Smooth muscle cell (in vitro differentiated cells): ENCODE results near the gene STX2. TPM values are rescaled to one million over a fixed set of nuclear protein-coding genes. Genes with fewer than 3 reads are reported as not detected.
"Not testable (repeated sequence)": the region's sequence is repeated elsewhere in the genome, so short reads cannot be mapped to it uniquely, and the experiment has no call there.

ENCODE experiments used
- DNase-seq: peaks from one replicate; lab custom pipeline; 2025; ENCODE audit not compliant: unreplicated experiment; lab: John Stamatoyannopoulos, UW
- H2AFZ ChIP-seq: fragments of 200-600 bp; sonication (generic); 2 replicates; pipeline ENCODE4 v1.6.0; 2016; ENCODE audit warnings: antibody characterized with exemption, low read depth, mild to moderate bottlenecking
- H3F3A ChIP-seq: fragments of 200-600 bp; sonication (generic); 2 replicates; pipeline ENCODE4 v1.6.0; 2017; ENCODE audit warnings: antibody characterized with exemption, low read depth
- H3K27ac ChIP-seq: fragments of 200-600 bp; sonication (generic); 2 replicates; pipeline ENCODE4 v1.5.1; 2016; ENCODE audit warnings: low read depth, mild to moderate bottlenecking
- H3K27me3 ChIP-seq: fragments of 200-600 bp; sonication (generic); 2 replicates; pipeline ENCODE4 v1.6.1; 2016; ENCODE audit warnings: low read depth, mild to moderate bottlenecking
- H3K36me3 ChIP-seq: fragments of 200-600 bp; sonication (generic); 2 replicates; pipeline ENCODE4 v1.5.1; 2016; ENCODE audit warnings: low read depth
- H3K4me1 ChIP-seq: fragments of 200-600 bp; sonication (generic); 2 replicates; pipeline ENCODE4 v1.5.1; 2016; ENCODE audit warnings: low read depth
- H3K4me2 ChIP-seq: fragments of 200-600 bp; sonication (generic); 2 replicates; pipeline ENCODE4 v1.6.0; 2016; ENCODE audit warnings: mild to moderate bottlenecking
- H3K4me3 ChIP-seq: fragments of 200-600 bp; sonication (generic); 2 replicates; pipeline ENCODE4 v1.5.1; 2016; ENCODE audit warnings: mild to moderate bottlenecking
- H3K79me2 ChIP-seq: fragments of 200-600 bp; sonication (generic); 2 replicates; pipeline ENCODE4 v1.6.0; 2016; ENCODE audit warnings: low read depth, mild to moderate bottlenecking
- H3K9ac ChIP-seq: fragments of 200-600 bp; sonication (generic); 2 replicates; pipeline ENCODE4 v1.6.0; 2016; ENCODE audit warnings: low read depth
- H3K9me3 ChIP-seq: fragments of 200-600 bp; sonication (generic); replicated peaks from 2 replicates; pipeline ENCODE4 v1.5.1; 2016; ENCODE audit warnings: low read depth
- H4K20me1 ChIP-seq: fragments of 200-600 bp; sonication (generic); 2 replicates; pipeline ENCODE4 v1.6.0; 2016; ENCODE audit warnings: low read depth
- WGBS: methylation state at CpG from one replicate; pipeline ENCODE4 v1.1.7; 2016; ENCODE audit warnings: low lambda C conversion rate; 5-methylcytosine and 5-hydroxymethylcytosine counted together
- polyA plus RNA-seq: library from polyadenylated mRNA; unstranded; fragments of >200 nt; fragmentation: Nextera tagmentation; extraction: Ambion mirVana; gene quantifications from 2 replicates; pipeline ENCODE4 v1.2.1, GENCODE V29; 2016
- total RNA-seq: library from RNA; depleted of rRNA; stranded (reverse); fragments of >200 nt; gene quantifications from 2 replicates; pipeline ENCODE4 v1.2.3, GENCODE V29; 2014
- TF ChIP-seq, protein P1 (sequence below): fragments of 200-600 bp; sonication (generic); IDR thresholded peaks from 2 replicates; pipeline ENCODE4 v1.5.1; 2017; ENCODE audit warnings: borderline replicate concordance, mild to moderate bottlenecking, antibody characterized with exemption; ENCODE audit not compliant: insufficient read depth, poor library complexity, severe bottlenecking

STX2 gene
- total and polyA plus RNA-seq, 2 experiments from 2014 or later = 25.3 to 32.8 TPM

DNA sequence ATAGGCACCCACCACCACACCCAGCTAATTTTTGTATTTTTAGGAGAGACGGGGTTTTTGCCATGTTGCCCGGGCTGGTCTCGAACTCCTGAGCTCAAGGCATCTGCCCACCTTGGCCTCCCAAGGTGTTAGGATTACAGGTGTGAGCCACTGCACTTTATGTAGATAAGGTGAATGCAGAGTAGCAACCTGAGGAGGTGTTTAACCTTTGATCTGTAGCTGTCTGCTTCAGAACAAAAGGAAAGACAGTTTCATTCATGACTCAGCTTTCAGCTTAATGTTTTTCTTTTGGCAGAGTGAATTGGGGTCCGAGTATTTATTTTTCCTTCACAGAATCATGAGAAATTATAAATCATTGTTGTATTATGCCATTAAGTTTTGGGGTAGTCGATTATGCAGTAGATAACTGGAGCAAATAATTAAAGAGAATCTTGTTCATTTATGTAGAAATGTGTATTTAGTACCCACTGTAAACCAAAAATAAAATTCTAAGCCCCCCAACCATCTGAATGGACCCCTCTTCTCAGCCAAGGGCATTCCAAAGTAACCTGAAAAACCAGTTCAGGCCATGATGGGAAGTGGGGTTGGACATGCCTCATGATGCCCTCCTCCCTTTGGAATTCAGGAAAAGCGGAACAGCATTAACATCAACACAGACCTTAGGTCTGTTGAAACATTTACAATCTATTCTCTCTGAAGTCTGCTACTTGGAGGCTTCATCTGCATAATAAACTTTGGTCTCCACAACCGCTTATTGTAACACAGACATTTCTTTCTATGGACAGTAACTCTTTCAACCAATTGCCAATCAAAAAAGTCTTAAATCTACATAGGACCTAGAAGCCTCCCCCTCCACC lies 10.7 kb upstream of the STX2 start:
- TF ChIP-seq, protein P1, sequence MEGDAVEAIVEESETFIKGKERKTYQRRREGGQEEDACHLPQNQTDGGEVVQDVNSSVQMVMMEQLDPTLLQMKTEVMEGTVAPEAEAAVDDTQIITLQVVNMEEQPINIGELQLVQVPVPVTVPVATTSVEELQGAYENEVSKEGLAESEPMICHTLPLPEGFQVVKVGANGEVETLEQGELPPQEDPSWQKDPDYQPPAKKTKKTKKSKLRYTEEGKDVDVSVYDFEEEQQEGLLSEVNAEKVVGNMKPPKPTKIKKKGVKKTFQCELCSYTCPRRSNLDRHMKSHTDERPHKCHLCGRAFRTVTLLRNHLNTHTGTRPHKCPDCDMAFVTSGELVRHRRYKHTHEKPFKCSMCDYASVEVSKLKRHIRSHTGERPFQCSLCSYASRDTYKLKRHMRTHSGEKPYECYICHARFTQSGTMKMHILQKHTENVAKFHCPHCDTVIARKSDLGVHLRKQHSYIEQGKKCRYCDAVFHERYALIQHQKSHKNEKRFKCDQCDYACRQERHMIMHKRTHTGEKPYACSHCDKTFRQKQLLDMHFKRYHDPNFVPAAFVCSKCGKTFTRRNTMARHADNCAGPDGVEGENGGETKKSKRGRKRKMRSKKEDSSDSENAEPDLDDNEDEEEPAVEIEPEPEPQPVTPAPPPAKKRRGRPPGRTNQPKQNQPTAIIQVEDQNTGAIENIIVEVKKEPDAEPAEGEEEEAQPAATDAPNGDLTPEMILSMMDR = no peak
- no peak overlapping the region for H2AFZ ChIP-seq
- H3K4me1 ChIP-seq = no peaks in the 10 kb centered on the region
- DNase-seq = no peak
- H3F3A ChIP-seq = peaks cover 19% of the 10 kb centered on the region
- H3K4me3 ChIP-seq = no peak overlapping the region
- WGBS = 43% methylated on average over 7 of the region's 7 CpGs
- H3K27ac ChIP-seq = no peak overlapping the region
- H3K27me3 ChIP-seq = peaks cover 9% of the 10 kb centered on the region
- no peaks in the 10 kb centered on the region for H3K9me3 ChIP-seq
- no peaks in the 10 kb centered on the region for H4K20me1 ChIP-seq
- H3K36me3 ChIP-seq = no peaks in the 10 kb centered on the region
- peak overlapping the region; percentile 35 for H3K4me2 ChIP-seq
- H3K9ac ChIP-seq = no peak overlapping the region
- no peaks in the 10 kb centered on the region for H3K79me2 ChIP-seq

DNA sequence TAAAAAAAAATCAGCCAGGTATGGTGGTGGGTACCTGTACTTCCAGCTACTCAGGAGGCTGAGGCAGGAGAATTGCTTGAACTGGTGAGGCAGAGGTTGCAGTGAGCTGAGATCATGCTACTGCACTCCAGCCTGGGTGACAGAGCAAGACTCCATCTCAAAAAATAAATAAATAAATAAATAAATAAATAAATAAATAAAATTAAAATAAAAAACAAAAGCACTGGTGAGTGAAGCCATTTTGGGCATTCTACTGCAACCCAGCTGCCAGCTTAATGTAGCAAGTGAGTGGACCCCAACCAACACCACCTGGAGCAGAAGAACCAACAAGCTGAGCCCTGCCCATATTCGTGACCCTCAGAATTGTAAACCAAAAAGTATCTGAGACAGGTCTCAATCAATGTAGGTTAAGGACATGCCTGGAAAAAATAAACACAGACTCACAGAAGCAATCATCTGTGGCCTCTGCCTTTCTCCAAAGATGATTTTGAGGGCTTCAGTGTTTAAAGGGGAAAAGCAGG lies 9.8 kb upstream of the STX2 start:
- not testable (repeated sequence) for H3K79me2 ChIP-seq, H3K9me3 ChIP-seq, H3K4me1 ChIP-seq, H3K9ac ChIP-seq, H3K4me3 ChIP-seq, H4K20me1 ChIP-seq, H3K27me3 ChIP-seq, H2AFZ ChIP-seq, H3K27ac ChIP-seq, H3K4me2 ChIP-seq, DNase-seq, H3K36me3 ChIP-seq
- H3F3A ChIP-seq = peaks cover 19% of the 10 kb centered on the region
- WGBS = 100% methylated on average over 1 of the region's 1 CpG

DNA sequence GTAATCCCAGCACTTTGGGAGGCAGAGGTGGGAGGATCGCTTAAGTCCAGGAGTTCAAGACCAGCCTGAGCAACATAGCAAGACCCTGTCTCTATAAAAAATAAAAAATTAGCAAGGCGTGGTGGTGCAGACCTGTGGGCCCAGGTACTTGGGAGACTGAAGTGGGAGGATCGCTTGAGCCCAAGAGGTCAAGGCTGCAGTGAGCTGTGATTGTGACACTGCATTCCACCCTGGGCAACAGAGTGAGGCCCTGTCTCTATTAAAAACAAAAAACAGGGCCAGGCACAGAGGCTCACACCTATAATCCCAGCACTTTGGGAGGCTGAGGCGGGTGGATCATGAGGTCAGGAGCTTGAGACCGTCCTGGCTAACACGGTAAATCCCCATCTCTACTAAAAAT lies 9.1 kb upstream of the STX2 start:
- not testable (repeated sequence) for H3K9ac ChIP-seq, DNase-seq, H3K27ac ChIP-seq, H3K4me3 ChIP-seq, H2AFZ ChIP-seq, H3K79me2 ChIP-seq, H4K20me1 ChIP-seq, H3K27me3 ChIP-seq, H3K9me3 ChIP-seq, H3K36me3 ChIP-seq, H3K4me1 ChIP-seq
- 96% methylated on average over 6 of the region's 6 CpGs for WGBS
- Histone ChIP-seq H3F3A (peaks cover 19% of the 10 kb centered on the region), H3K4me2 (peak overlapping the region; percentile 23)

DNA sequence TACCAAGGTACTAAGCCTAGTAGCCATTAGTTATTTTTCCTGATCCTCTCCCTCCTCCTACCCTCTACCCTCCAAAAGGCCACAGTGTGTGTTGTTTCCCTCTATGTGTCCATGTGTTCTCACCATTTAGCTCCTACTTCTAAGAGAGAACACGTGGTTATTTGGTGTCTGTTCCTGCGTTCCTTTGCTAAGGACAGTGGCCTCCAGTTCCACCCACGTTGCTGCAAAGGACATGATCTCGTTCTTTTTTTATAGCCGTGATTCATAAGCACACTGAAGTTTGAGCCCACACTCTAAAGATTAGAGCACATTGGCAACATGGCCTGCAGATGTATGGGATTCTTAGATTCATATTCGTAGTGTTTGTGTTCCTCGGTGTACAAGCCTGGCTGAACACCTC lies 8.1 kb upstream of the STX2 start:
- TF ChIP-seq, protein P1 = no peak
- H3K9ac ChIP-seq = no peak overlapping the region
- 24% methylated on average over 7 of the region's 7 CpGs for WGBS
- H3K4me2 ChIP-seq = peak overlapping the region; percentile 23
- H3F3A ChIP-seq = peaks cover 19% of the 10 kb centered on the region
- H3K36me3 ChIP-seq = no peaks in the 10 kb centered on the region
- no peak overlapping the region for H3K4me3 ChIP-seq
- no peaks in the 10 kb centered on the region for H3K27me3 ChIP-seq
- no peaks in the 10 kb centered on the region for H4K20me1 ChIP-seq
- H3K4me1 ChIP-seq = no peaks in the 10 kb centered on the region
- no peak overlapping the region for H2AFZ ChIP-seq
- no peaks in the 10 kb centered on the region for H3K79me2 ChIP-seq
- peak overlapping the region; percentile 51 for H3K27ac ChIP-seq
- H3K9me3 ChIP-seq = no peaks in the 10 kb centered on the region
- DNase-seq = no peak
